ENCODE measurements around the gene HMCN1. TPM values are rescaled to one million over a fixed set of nuclear protein-coding genes. Genes with fewer than 3 reads are reported as not detected.

HMCN1 gene
- total RNA-seq, 4 donors from 2014 or later, result 1.0 to 8.1 (median 2.5) TPM

DNA sequence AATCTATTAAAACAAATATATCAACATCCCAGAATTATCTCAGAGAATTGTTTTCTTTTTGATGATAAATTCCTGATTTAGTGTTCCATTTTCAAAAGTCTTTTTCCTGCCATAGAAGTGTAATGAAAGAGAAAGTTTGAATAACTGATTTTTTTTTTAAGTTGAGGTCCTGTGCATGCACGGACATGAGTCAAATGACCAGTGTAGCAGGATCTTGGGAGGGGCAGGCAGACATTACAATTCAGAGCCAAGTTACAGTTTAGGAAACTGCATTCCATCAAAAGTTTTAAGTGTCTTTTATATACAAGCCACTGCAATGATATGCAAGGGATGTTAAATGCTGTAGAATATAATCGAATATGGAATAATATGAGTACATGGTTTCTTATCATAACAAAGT is 227.5 kb downstream of the HMCN1 start:
- H3K4me3 ChIP-seq (ENCODE audit: low read depth, poor library complexity, severe bottlenecking), result no peak overlapping the region
- WGBS, 2 donors, result 47 to 48% methylated on average over 2 of the region's 2 CpGs
- TF ChIP-seq, protein P1, sequence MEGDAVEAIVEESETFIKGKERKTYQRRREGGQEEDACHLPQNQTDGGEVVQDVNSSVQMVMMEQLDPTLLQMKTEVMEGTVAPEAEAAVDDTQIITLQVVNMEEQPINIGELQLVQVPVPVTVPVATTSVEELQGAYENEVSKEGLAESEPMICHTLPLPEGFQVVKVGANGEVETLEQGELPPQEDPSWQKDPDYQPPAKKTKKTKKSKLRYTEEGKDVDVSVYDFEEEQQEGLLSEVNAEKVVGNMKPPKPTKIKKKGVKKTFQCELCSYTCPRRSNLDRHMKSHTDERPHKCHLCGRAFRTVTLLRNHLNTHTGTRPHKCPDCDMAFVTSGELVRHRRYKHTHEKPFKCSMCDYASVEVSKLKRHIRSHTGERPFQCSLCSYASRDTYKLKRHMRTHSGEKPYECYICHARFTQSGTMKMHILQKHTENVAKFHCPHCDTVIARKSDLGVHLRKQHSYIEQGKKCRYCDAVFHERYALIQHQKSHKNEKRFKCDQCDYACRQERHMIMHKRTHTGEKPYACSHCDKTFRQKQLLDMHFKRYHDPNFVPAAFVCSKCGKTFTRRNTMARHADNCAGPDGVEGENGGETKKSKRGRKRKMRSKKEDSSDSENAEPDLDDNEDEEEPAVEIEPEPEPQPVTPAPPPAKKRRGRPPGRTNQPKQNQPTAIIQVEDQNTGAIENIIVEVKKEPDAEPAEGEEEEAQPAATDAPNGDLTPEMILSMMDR (IDR thresholded peaks at IDR 0.05), result no peak
- TF ChIP-seq POLR2A (IDR thresholded peaks at IDR 0.05), result no peak
- no peak for DNase-seq (ENCODE audit: low spot score in 2 of 2)
- intact Hi-C loops (cut with DNase I; ENCODE audit: low total_unique reads), result no loop called here

DNA sequence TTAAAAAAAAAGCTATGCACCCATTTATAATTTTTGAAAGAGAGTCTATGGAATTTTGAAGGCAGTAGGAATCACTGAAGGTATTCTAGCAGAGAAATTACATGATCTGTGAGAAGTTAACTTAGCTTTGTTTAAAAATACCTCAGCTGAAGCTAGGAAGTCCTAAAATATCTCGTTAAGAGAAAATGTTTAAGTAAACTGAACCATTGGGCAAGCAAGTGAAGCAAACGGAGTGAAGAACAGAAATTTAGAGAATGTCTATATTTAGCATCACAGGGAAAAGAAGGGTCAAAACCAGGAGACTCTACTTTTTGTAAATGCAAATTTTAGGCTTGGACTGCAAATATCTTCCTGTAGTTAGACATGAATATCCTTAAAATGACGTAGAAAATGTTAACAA is 230.8 kb downstream of the HMCN1 start:
- TF ChIP-seq POLR2A (IDR thresholded peaks at IDR 0.05), result no peak
- TF ChIP-seq, protein P1 (IDR thresholded peaks at IDR 0.05), result no peak
- no peak overlapping the region for H3K4me3 ChIP-seq (ENCODE audit: low read depth, poor library complexity, severe bottlenecking)
- intact Hi-C loops (cut with DNase I; ENCODE audit: low total_unique reads), result no loop called here
- no peak for DNase-seq (ENCODE audit: low spot score in 2 of 2)
- WGBS, 2 donors, result 68 to 80% methylated on average over 3 of the region's 3 CpGs

DNA sequence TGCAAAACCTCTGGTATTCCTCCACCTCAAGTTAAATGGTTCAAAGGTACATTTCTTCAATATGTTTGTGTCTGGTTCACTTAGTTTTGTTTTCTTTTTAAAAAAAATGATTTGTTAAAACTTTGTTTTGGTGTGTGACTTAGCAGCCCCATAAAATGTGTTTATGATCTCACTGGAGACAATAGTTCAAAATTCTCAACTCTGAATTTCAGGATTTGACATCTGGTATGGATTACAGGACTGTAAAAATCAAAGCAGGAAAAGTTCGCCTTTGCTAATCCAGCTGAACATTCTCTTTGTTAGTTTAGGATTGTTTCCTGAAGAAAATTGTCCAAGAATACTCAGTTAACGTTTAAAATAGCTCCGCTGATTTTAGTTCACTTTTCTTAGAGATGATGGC is 231.7 kb downstream of the HMCN1 start:
- no peak overlapping the region for H3K4me3 ChIP-seq (ENCODE audit: low read depth, poor library complexity, severe bottlenecking)
- no peak for DNase-seq (ENCODE audit: low spot score in 2 of 2)
- 70 to 71% methylated on average over 3 of the region's 3 CpGs for WGBS, 2 donors
- TF ChIP-seq, protein P1 (IDR thresholded peaks at IDR 0.05), result no peak
- no peak for TF ChIP-seq POLR2A (IDR thresholded peaks at IDR 0.05)
- intact Hi-C loops (cut with DNase I; ENCODE audit: low total_unique reads), result no loop called here

DNA sequence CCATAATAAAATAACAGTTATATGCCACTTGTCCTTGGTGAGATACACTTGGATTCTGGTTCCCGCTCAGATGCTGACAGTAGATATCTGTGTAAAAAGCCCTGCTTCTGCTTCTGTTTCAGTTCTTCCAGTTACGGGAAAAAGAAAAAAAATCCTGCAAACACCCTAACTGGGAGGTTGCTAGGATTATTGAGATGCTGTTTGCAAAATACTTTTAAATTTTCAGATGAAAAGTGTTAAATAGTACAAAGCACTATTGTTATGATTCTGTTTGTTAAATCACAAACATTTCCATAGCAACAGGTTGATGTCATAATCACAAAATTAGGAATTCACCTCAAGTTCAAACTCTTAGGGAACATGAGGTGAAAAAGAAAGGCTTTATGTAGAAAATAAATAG is 232.3 kb downstream of the HMCN1 start:
- DNase-seq (ENCODE audit: low spot score in 2 of 2), result no peak
- 52 to 53% methylated on average over 2 of the region's 2 CpGs for WGBS, 2 donors
- intact Hi-C loops (cut with DNase I; ENCODE audit: low total_unique reads), result no loop called here
- H3K4me3 ChIP-seq (ENCODE audit: low read depth, poor library complexity, severe bottlenecking), result no peak overlapping the region
- no peak for TF ChIP-seq POLR2A (IDR thresholded peaks at IDR 0.05)
- TF ChIP-seq, protein P1 (IDR thresholded peaks at IDR 0.05), result no peak

DNA sequence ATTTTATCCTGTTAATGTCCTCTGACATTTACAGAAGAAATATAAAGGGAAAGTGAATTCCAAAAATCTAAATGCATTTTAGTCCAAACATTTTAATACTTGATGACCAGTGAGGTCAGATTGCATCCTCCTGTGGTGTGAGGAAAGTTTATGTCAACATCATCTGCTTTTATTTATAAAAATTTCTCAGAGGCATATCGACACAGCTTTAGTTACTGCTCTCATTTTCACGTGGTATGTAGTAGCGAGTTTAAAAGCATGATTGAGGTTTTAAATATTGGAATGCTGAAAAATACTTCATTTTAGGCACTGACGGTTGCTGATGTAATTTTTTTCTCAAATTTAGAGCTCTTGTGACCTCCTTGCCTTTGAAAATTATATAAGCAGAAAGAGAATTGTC is 234.8 kb downstream of the HMCN1 start:
- WGBS, 2 donors, result 55 to 75% methylated on average over 4 of the region's 4 CpGs
- DNase-seq (ENCODE audit: low spot score in 2 of 2), result no peak
- no peak overlapping the region for H3K4me3 ChIP-seq (ENCODE audit: low read depth, poor library complexity, severe bottlenecking)
- intact Hi-C loops (cut with DNase I; ENCODE audit: low total_unique reads), result no loop called here
- TF ChIP-seq POLR2A (IDR thresholded peaks at IDR 0.05), result no peak
- TF ChIP-seq, protein P1 (IDR thresholded peaks at IDR 0.05), result no peak

DNA sequence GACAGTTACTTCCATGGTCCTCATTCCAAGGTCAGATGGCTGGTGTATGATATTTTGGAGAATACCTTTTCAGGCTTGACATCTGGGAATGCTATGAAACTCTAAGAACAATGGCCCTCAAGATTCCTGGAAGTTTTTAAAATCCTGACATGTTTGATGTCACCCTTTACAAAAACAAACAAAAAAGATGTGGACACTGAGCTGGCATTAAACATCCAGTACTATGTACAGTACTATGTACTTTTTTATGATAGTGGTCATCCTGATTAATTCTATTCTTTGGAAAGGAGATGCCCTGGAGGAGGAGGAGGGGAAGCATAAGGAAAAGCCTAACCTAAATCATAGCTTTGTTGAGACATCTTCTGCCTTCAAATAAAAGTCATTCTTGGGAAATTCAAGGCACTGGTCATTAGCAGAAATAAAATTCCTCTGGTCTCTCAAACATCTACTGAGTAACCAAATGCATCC is 235.4 kb downstream of the HMCN1 start:
- DNase-seq (ENCODE audit: low spot score in 2 of 2), result no peak

More for the DNA sequence above, 235.4 kb downstream of the HMCN1 start:
- no peak for TF ChIP-seq POLR2A (IDR thresholded peaks at IDR 0.05)
- TF ChIP-seq, protein P1 (IDR thresholded peaks at IDR 0.05), result no peak
- intact Hi-C loops (cut with DNase I; ENCODE audit: low total_unique reads), result no loop called here
- H3K4me3 ChIP-seq (ENCODE audit: low read depth, poor library complexity, severe bottlenecking), result no peak overlapping the region

All from lower leg skin (tissue), 4 donors.